IMR-90 (cell line): ENCODE results near the gene ZNF844. TPM values are rescaled to one million over a fixed set of nuclear protein-coding genes. Genes with fewer than 3 reads are reported as not detected.

Experiments
- ATAC-seq: fragments of 200-7000 bp; cut with Tn5 transposase; 2 replicates; pipeline ENCODE4 v1.9.1; 2020; ENCODE audit warnings: low read depth, mild to moderate bottlenecking, moderate library complexity
- BruUV-seq: library from RNA; stranded (reverse); fragments of 400-500 nt; replicated peaks from 2 replicates; lab custom pipeline; 2021; lab: Mats Ljungman, UMichigan
- CTCF ChIA-PET: fragments of 300-600 bp; formaldehyde crosslinking; extraction: SDS; loops from one replicate; lab custom pipeline; 2021; ENCODE audit warnings: antibody characterized with exemption; lab: Yijun Ruan, JAX
- POLR2A ChIA-PET: fragments of 300-600 bp; sonication (Branson Sonifier 250); formaldehyde crosslinking; loops from one replicate; lab custom pipeline; 2022; ENCODE audit warnings: antibody characterized with exemption; ENCODE audit not compliant: unreplicated experiment; lab: Charles Lee
- DNase-seq: peaks from one replicate; pipeline ENCODE4 v3.0.0; 2013
- H2AFZ ChIP-seq: replicated peaks from 2 replicates; pipeline ENCODE3; 2013; ENCODE audit warnings: low read length, mild to moderate bottlenecking; ENCODE audit not compliant: poor library complexity
- H2AK5ac ChIP-seq: 2 replicates; pipeline ENCODE4 v1.6.1; 2013; ENCODE audit warnings: low read depth, low read length, inconsistent platforms
- H2AK9ac ChIP-seq: replicated peaks from 2 replicates; pipeline ENCODE3; 2013; ENCODE audit warnings: mild to moderate bottlenecking, low read depth, low read length, moderate library complexity; ENCODE audit not compliant: poor library complexity
- H2BK120ac ChIP-seq: 2 replicates; pipeline ENCODE4 v1.6.1; 2013; ENCODE audit warnings: low read depth, low read length, inconsistent platforms
- H2BK15ac ChIP-seq: 3 replicates; pipeline ENCODE4 v1.6.1; 2013; ENCODE audit warnings: low read depth, low read length, inconsistent platforms
- H2BK20ac ChIP-seq: 2 replicates; pipeline ENCODE4 v1.6.1; 2013; ENCODE audit warnings: low read depth, mild to moderate bottlenecking, inconsistent platforms, low read length, moderate library complexity
- H2BK5ac ChIP-seq: 2 replicates; pipeline ENCODE4 v1.6.1; 2013; ENCODE audit warnings: mild to moderate bottlenecking, low read depth, low read length, inconsistent platforms; ENCODE audit not compliant: poor library complexity, severe bottlenecking
- H3K14ac ChIP-seq: replicated peaks from 2 replicates; pipeline ENCODE4 v1.6.1; 2013; ENCODE audit warnings: low read depth, low read length, inconsistent platforms
- H3K18ac ChIP-seq: 2 replicates; pipeline ENCODE4 v1.6.1; 2013; ENCODE audit warnings: low read depth, low read length, control low read depth
- H3K23ac ChIP-seq: 2 replicates; pipeline ENCODE4 v1.6.1; 2013; ENCODE audit warnings: low read depth, low read length, inconsistent platforms
- H3K27ac ChIP-seq: 2 replicates; pipeline ENCODE4 v1.5.1; 2013; ENCODE audit warnings: mild to moderate bottlenecking, control low read depth, low read length; ENCODE audit not compliant: insufficient read depth
- H3K27me3 ChIP-seq: 2 replicates; pipeline ENCODE4 v1.6.1; 2013; ENCODE audit warnings: low read length; ENCODE audit not compliant: control insufficient read depth, insufficient read depth
- H3K36me3 ChIP-seq: 2 replicates; pipeline ENCODE4 v1.6.1; 2013; ENCODE audit warnings: low read length, mixed read lengths; ENCODE audit not compliant: control insufficient read depth, insufficient read depth
- H3K4ac ChIP-seq: 2 replicates; pipeline ENCODE4 v1.6.1; 2013; ENCODE audit warnings: low read depth, low read length, inconsistent platforms
- H3K4me1 ChIP-seq: 2 replicates; pipeline ENCODE4 v1.6.1; 2013; ENCODE audit warnings: low read length, mixed read lengths; ENCODE audit not compliant: control insufficient read depth, insufficient read depth
- H3K4me2 ChIP-seq: 2 replicates; pipeline ENCODE4 v1.6.1; 2013; ENCODE audit warnings: low read depth, mild to moderate bottlenecking, control low read depth, low read length, moderate library complexity
- H3K4me3 ChIP-seq: 2 replicates; pipeline ENCODE4 v1.5.1; 2013; ENCODE audit warnings: low read depth, mild to moderate bottlenecking, control low read depth, low read length, moderate library complexity; ENCODE audit not compliant: insufficient read depth
- H3K56ac ChIP-seq: 2 replicates; pipeline ENCODE4 v1.6.1; 2013; ENCODE audit warnings: low read length, inconsistent platforms; ENCODE audit not compliant: insufficient read depth; ENCODE audit errors: extremely low read depth
- H3K79me1 ChIP-seq, 2 experiments: 2 replicates each; pipeline ENCODE4 v1.6.1; 2013; ENCODE audit warnings: low read length in 2 of 2, inconsistent platforms in 1 of 2, low read depth in 1 of 2
- H3K9ac ChIP-seq: 2 replicates; pipeline ENCODE4 v1.6.1; 2013; ENCODE audit warnings: low read depth, low read length, control low read depth
- H3K9me1 ChIP-seq: 2 replicates; pipeline ENCODE4 v1.6.1; 2013; ENCODE audit warnings: low read length, inconsistent platforms; ENCODE audit not compliant: insufficient read depth
- H3K9me3 ChIP-seq: 2 replicates; pipeline ENCODE4 v1.6.1; 2013; ENCODE audit warnings: low read length; ENCODE audit not compliant: control insufficient read depth, insufficient read depth
- H4K20me1 ChIP-seq: 2 replicates; pipeline ENCODE4 v1.6.1; 2013; ENCODE audit warnings: low read length, inconsistent platforms; ENCODE audit not compliant: insufficient read depth
- H4K5ac ChIP-seq: 2 replicates; pipeline ENCODE4 v1.6.1; 2013; ENCODE audit warnings: mild to moderate bottlenecking, low read depth, low read length, control low read depth
- H4K8ac ChIP-seq, 2 experiments: 2 replicates each; pipeline ENCODE4 v1.6.1; 2013; ENCODE audit warnings: low read depth in 2 of 2, low read length in 2 of 2, control low read depth in 1 of 2, inconsistent platforms in 1 of 2
- H4K91ac ChIP-seq: 2 replicates; pipeline ENCODE4 v1.6.1; 2013; ENCODE audit warnings: low read depth, low read length, inconsistent platforms; ENCODE audit not compliant: insufficient read depth
- BHLHE40 ChIP-seq: fragments of 150-350 bp; IDR thresholded peaks from 2 replicates; pipeline ENCODE4 v1.6.1; 2016; ENCODE audit warnings: mild to moderate bottlenecking, low read depth, low read length
- CEBPB ChIP-seq: IDR thresholded peaks from 2 replicates; pipeline ENCODE4 v1.6.1; 2012; ENCODE audit warnings: low read depth, low read length, improper control_type of control experiment
- CHD1 ChIP-seq: IDR thresholded peaks from 2 replicates; pipeline ENCODE4 v1.6.1; 2012; ENCODE audit warnings: low read depth, low read length, improper control_type of control experiment
- CTCF ChIP-seq: conservative IDR thresholded peaks from 2 replicates; pipeline ENCODE4 v1.5.1; 2012; ENCODE audit warnings: mild to moderate bottlenecking, low read depth, low read length, improper control_type of control experiment
- MAFK ChIP-seq: IDR thresholded peaks from 2 replicates; pipeline ENCODE4 v1.6.1; 2012; ENCODE audit warnings: low read depth, low read length, improper control_type of control experiment
- MAZ ChIP-seq: IDR thresholded peaks from 2 replicates; pipeline ENCODE4 v1.6.1; 2012; ENCODE audit warnings: low read depth, mild to moderate bottlenecking, low read length, improper control_type of control experiment, moderate library complexity, borderline replicate concordance
- MXI1 ChIP-seq: IDR thresholded peaks from 2 replicates; pipeline ENCODE4 v1.6.1; 2012; ENCODE audit warnings: low read depth, mild to moderate bottlenecking, low read length, moderate library complexity, borderline replicate concordance
- NFE2L2 ChIP-seq: fragments of 150-350 bp; IDR thresholded peaks from 2 replicates; pipeline ENCODE4 v1.6.1; 2016; ENCODE audit warnings: low read depth, mild to moderate bottlenecking, low read length
- POLR2A ChIP-seq: IDR thresholded peaks from 2 replicates; pipeline ENCODE4 v1.6.1; 2012; ENCODE audit warnings: mild to moderate bottlenecking, low read depth, low read length
- RAD21 ChIP-seq: IDR thresholded peaks from 2 replicates; pipeline ENCODE4 v1.6.1; 2012; ENCODE audit warnings: low read length, improper control_type of control experiment
- RCOR1 ChIP-seq: IDR thresholded peaks from 2 replicates; pipeline ENCODE4 v1.6.1; 2012; ENCODE audit warnings: mild to moderate bottlenecking, low read length, improper control_type of control experiment; ENCODE audit not compliant: insufficient replicate concordance
- RFX5 ChIP-seq: IDR thresholded peaks from 2 replicates; pipeline ENCODE4 v1.8.0; 2012; ENCODE audit warnings: low read depth, mild to moderate bottlenecking, low read length, moderate library complexity
- SMC3 ChIP-seq: fragments of 150-350 bp; IDR thresholded peaks from 2 replicates; pipeline ENCODE4 v1.6.1; 2016; ENCODE audit warnings: low read depth, mild to moderate bottlenecking, antibody characterized with exemption, low read length, moderate library complexity
- WGBS, 2 experiments: methylation state at CpG; one replicate each; pipeline versions ENCODE4 v1.1.5 to v1.1.7; 2013; ENCODE audit warnings: missing lambda C conversion rate in 2 of 2; ENCODE audit not compliant: insufficient read length in 1 of 2; ENCODE audit errors: extremely low coverage in 2 of 2; 5-methylcytosine and 5-hydroxymethylcytosine counted together
- dilution Hi-C: fragments of 300-500 bp; cut with HindIII; formaldehyde crosslinking; loops from one replicate; pipeline ENCODE4 v1.14.3; 2018; ENCODE audit warnings: low sequenced_read_pairs; ENCODE audit not compliant: unreplicated experiment
- in situ Hi-C: fragments of 300-500 bp; cut with MboI; formaldehyde crosslinking; loops from 3 replicates; pipeline ENCODE4 v1.14.3; 2019; ENCODE audit warnings: low sequenced_read_pairs, inconsistent platforms, mixed read lengths
- intact Hi-C: fragments of 100-400 bp; cut with micrococcal nuclease; formaldehyde crosslinking; loops from 2 replicates; pipeline ENCODE4 v1.10.0; 2022
- polyA plus RNA-seq, 3 experiments: library from polyadenylated mRNA; depleted of rRNA; stranded (reverse); fragments of >200 nt; gene quantifications; 2 replicates each; pipeline ENCODE4 v1.2.3, GENCODE V29; 2012; ENCODE audit warnings: low replicate concordance in 1 of 3
- total RNA-seq: library from RNA; depleted of rRNA; stranded (reverse); fragments of >200 nt; gene quantifications from 2 replicates; pipeline ENCODE4 v1.2.3, GENCODE V29; 2012
- TF ChIP-seq, protein P1 (sequence below): fragments of 150-350 bp; IDR thresholded peaks from 2 replicates; pipeline ENCODE4 v1.6.1; 2017; ENCODE audit warnings: mild to moderate bottlenecking, antibody characterized with exemption, low read length, low read depth

ZNF844 gene
- total and polyA plus RNA-seq, 2 of the 4 experiments (the other 2 are of a cell fraction), result 1.6 to 12.0 TPM

- dilution Hi-C loops (no loop called here), intact Hi-C loops (no loop called here), in situ Hi-C loops (no loop called here)
- no peak overlapping the region for H3K27ac ChIP-seq
- no peak overlapping the region for H3K9ac ChIP-seq
- no TSS peak for BruUV-seq
- no peaks in the 10 kb centered on the region for H3K9me1 ChIP-seq
- WGBS, 2 experiments, result no CpG with 5 or more reads among the region's 2 CpGs
- no peak overlapping the region for H2BK5ac ChIP-seq
- no peak overlapping the region for H3K4me2 ChIP-seq
- H2AFZ ChIP-seq, result no peak overlapping the region
- no peak for TF ChIP-seq NFE2L2
- no peak for TF ChIP-seq RFX5
- TF ChIP-seq, protein P1, sequence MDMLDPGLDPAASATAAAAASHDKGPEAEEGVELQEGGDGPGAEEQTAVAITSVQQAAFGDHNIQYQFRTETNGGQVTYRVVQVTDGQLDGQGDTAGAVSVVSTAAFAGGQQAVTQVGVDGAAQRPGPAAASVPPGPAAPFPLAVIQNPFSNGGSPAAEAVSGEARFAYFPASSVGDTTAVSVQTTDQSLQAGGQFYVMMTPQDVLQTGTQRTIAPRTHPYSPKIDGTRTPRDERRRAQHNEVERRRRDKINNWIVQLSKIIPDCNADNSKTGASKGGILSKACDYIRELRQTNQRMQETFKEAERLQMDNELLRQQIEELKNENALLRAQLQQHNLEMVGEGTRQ, result no peak
- TF ChIP-seq SMC3, result no peak
- TF ChIP-seq MXI1, result no peak
- no peak for TF ChIP-seq MAFK
- TF ChIP-seq POLR2A, result no peak
- TF ChIP-seq MAZ, result no peak
- TF ChIP-seq BHLHE40, result no peak
- TF ChIP-seq RCOR1, result no peak
- TF ChIP-seq RAD21, result no peak
- TF ChIP-seq CEBPB, result no peak
- TF ChIP-seq CHD1, result no peak
- TF ChIP-seq CTCF, result no peak
- no peak overlapping the region for H3K4me3 ChIP-seq
- H2AK9ac ChIP-seq, result no peak overlapping the region
- no peak overlapping the region for H4K8ac ChIP-seq
- no peak overlapping the region for H4K91ac ChIP-seq
- no peaks in the 10 kb centered on the region for H3K4me1 ChIP-seq
- no peak overlapping the region for H2AK5ac ChIP-seq
- ChIA-PET CTCF (no interaction called here), POLR2A (no interaction called here)
- DNase-seq (no peak), ATAC-seq (no peak)
- H3K4ac ChIP-seq, result no peak overlapping the region
- no peak overlapping the region for H2BK120ac ChIP-seq
- H4K20me1 ChIP-seq, result no peaks in the 10 kb centered on the region
- peaks cover 78% of the 10 kb centered on the region for H3K9me3 ChIP-seq
- H2BK15ac ChIP-seq, result no peak overlapping the region
- H3K23ac ChIP-seq, result no peak overlapping the region
- H3K14ac ChIP-seq, result no peak overlapping the region
- no peak overlapping the region for H2BK20ac ChIP-seq
- H4K5ac ChIP-seq, result no peak overlapping the region
- no peaks in the 10 kb centered on the region for H3K27me3 ChIP-seq
- H3K36me3 ChIP-seq, result peaks cover 56% of the 10 kb centered on the region
- H3K18ac ChIP-seq, result no peak overlapping the region
- peaks cover 5 to 11% of the 10 kb centered on the region in 2 experiments for H3K79me1 ChIP-seq
- H3K56ac ChIP-seq, result no peak overlapping the region
Measured at GRCh38 chr19:12015753-12016116, 48.8 kb upstream of the ZNF844 start.
